SH-SY5Y (cell line): Measurements from ENCODE around the gene S100G.

ENCODE experiments used
- GATA2 ChIP-seq: IDR thresholded peaks from 2 replicates; pipeline ENCODE4 v1.6.1; 2011; ENCODE audit warnings: mild to moderate bottlenecking, low read depth, low read length
- GATA3 ChIP-seq: IDR thresholded peaks from 2 replicates; pipeline ENCODE4 v1.6.1; 2011; ENCODE audit warnings: low read depth, mild to moderate bottlenecking, low read length, moderate library complexity

DNA sequence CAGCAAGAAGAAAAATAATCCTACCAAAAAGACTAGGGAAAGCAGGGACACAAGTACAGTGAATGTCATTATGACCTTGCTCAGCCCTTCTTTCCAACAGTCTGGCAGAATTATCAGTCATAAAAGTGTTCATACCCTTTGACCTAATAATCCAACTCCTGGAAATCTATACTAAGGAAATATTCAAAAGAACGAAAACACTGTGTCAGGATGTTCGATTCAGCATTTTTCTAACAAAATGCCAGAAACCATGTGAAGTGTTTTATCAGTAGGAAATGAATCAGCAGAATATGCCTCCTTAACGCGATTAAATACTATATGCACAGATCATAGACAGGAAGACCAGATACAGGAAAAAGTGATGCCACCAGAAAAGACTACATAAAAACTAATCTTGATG, 16.2 kb upstream of the S100G start:
- TF ChIP-seq GATA3 (no peak), GATA2 (no peak)
